Adrenal gland (tissue), 5 donors: Measurements from ENCODE around the gene MAP4.

Experiments used
- POLR2A ChIP-seq, 2 donors: fragments of 450-650 bp; IDR thresholded peaks; one replicate each; pipeline ENCODE4 v1.6.1; 2017; ENCODE audit warnings: antibody characterized with exemption in 2 of 2, mild to moderate bottlenecking in 2 of 2, moderate library complexity in 1 of 2
- TF ChIP-seq, protein P1 (sequence below), 6 experiments: fragments of 450-650 bp in 4 of 6; fragments of 200-600 bp in 2 of 6; sonication (generic) in 1 of 6; IDR thresholded peaks; 1 replicate in 5 of 6; 2 replicates in 1 of 6; pipeline versions ENCODE4 v1.5.1 to v1.8.0; 2016 to 2021; ENCODE audit warnings: antibody characterized with exemption in 6 of 6, mild to moderate bottlenecking in 2 of 6, moderate library complexity in 1 of 6
- donor health status: DM: no; HTN: no; CAD: no.

- TF ChIP-seq, protein P1, sequence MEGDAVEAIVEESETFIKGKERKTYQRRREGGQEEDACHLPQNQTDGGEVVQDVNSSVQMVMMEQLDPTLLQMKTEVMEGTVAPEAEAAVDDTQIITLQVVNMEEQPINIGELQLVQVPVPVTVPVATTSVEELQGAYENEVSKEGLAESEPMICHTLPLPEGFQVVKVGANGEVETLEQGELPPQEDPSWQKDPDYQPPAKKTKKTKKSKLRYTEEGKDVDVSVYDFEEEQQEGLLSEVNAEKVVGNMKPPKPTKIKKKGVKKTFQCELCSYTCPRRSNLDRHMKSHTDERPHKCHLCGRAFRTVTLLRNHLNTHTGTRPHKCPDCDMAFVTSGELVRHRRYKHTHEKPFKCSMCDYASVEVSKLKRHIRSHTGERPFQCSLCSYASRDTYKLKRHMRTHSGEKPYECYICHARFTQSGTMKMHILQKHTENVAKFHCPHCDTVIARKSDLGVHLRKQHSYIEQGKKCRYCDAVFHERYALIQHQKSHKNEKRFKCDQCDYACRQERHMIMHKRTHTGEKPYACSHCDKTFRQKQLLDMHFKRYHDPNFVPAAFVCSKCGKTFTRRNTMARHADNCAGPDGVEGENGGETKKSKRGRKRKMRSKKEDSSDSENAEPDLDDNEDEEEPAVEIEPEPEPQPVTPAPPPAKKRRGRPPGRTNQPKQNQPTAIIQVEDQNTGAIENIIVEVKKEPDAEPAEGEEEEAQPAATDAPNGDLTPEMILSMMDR (IDR thresholded peaks at IDR 0.05) = no peak
- TF ChIP-seq POLR2A (IDR thresholded peaks at IDR 0.05) = no peak
Observed at GRCh38 chr3:47888986-47889757, 127.0 kb downstream of the MAP4 start.
